Central memory CD8-positive, alpha-beta T cell (primary cell): ENCODE results near the gene SUSD4.

Experiments
- ATAC-seq: fragments of 150-1000 bp; cut with Tn5 transposase; replicated peaks from 2 replicates; pipeline ENCODE4 v1.10.0; 2022; ENCODE audit warnings: mild to moderate bottlenecking, moderate FRiP score, moderate number of reproducible peaks; ENCODE audit not compliant: poor library complexity, severe bottlenecking; ENCODE audit errors: extremely low read depth
- DNase-seq, 2 donors: peaks; one replicate each; pipeline ENCODE4 v3.0.0; 2021; ENCODE audit warnings: low spot score in 2 of 2
- H3K27ac Mint-ChIP-seq: one replicate; pipeline ENCODE4 v1.8.0; 2022; ENCODE audit warnings: low read depth, mild to moderate bottlenecking, moderate library complexity, mixed read lengths
- H3K27me3 Mint-ChIP-seq: one replicate; pipeline ENCODE4 v1.8.0; 2022; ENCODE audit warnings: mixed read lengths
- H3K36me3 Mint-ChIP-seq: one replicate; pipeline ENCODE4 v1.8.0; 2022; ENCODE audit warnings: mild to moderate bottlenecking, moderate library complexity, mixed read lengths; ENCODE audit not compliant: insufficient read depth
- H3K4me1 Mint-ChIP-seq: one replicate; pipeline ENCODE4 v1.8.0; 2022; ENCODE audit warnings: mixed read lengths
- H3K4me3 Mint-ChIP-seq: one replicate; pipeline ENCODE4 v1.8.0; 2022; ENCODE audit warnings: mild to moderate bottlenecking, moderate library complexity, mixed read lengths
- H3K9me3 Mint-ChIP-seq: one replicate; pipeline ENCODE4 v1.8.0; 2022; ENCODE audit warnings: mixed read lengths

The SUSD4 gene

DNA sequence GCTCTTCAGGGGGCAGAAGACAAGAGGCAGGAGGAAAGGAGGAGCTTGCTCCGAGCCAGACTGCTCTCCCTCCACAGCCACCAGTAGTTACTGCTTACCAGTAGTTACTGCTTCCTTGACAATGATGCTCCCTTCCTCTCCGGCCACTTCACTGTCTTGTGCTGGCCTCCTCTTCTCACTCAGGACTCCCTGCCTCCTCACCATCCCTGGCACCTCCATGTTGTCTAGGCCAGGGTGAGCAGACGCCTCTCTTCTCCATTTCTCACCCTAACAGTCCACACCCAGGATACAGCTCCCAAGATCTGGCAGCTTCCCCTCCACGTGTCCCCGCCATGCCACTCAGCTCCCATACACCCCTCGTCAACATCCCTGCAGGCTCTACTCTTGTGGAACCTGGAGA lies 138.5 kb downstream of the SUSD4 start:
- Mint-ChIP-seq H3K27me3 (peaks cover 11% of the 10 kb centered on the region), H3K4me1 (peaks cover 6% of the 10 kb centered on the region), H3K4me3 (no peak overlapping the region), H3K9me3 (no peaks in the 10 kb centered on the region), H3K27ac (no peak overlapping the region), H3K36me3 (peaks cover 3% of the 10 kb centered on the region)
- ATAC-seq (no peak), DNase-seq (no peak)

GRCh38 chr1:223225061-223225460 lies 138.9 kb downstream of the SUSD4 start:
- Mint-ChIP-seq H3K4me1 (peaks cover 2% of the 10 kb centered on the region), H3K4me3 (no peak overlapping the region), H3K27me3 (peaks cover 11% of the 10 kb centered on the region), H3K27ac (no peak overlapping the region), H3K36me3 (peaks cover 3% of the 10 kb centered on the region), H3K9me3 (no peaks in the 10 kb centered on the region)
- ATAC-seq (no peak), DNase-seq (no peak)

GRCh38 chr1:223224465-223224864 lies 139.5 kb downstream of the SUSD4 start:
- Mint-ChIP-seq H3K4me1 (no peaks in the 10 kb centered on the region), H3K4me3 (no peak overlapping the region), H3K9me3 (peaks cover 5% of the 10 kb centered on the region), H3K36me3 (peaks cover 4% of the 10 kb centered on the region), H3K27me3 (peaks cover 11% of the 10 kb centered on the region), H3K27ac (no peak overlapping the region)
- DNase-seq (no peak), ATAC-seq (no peak)

DNA sequence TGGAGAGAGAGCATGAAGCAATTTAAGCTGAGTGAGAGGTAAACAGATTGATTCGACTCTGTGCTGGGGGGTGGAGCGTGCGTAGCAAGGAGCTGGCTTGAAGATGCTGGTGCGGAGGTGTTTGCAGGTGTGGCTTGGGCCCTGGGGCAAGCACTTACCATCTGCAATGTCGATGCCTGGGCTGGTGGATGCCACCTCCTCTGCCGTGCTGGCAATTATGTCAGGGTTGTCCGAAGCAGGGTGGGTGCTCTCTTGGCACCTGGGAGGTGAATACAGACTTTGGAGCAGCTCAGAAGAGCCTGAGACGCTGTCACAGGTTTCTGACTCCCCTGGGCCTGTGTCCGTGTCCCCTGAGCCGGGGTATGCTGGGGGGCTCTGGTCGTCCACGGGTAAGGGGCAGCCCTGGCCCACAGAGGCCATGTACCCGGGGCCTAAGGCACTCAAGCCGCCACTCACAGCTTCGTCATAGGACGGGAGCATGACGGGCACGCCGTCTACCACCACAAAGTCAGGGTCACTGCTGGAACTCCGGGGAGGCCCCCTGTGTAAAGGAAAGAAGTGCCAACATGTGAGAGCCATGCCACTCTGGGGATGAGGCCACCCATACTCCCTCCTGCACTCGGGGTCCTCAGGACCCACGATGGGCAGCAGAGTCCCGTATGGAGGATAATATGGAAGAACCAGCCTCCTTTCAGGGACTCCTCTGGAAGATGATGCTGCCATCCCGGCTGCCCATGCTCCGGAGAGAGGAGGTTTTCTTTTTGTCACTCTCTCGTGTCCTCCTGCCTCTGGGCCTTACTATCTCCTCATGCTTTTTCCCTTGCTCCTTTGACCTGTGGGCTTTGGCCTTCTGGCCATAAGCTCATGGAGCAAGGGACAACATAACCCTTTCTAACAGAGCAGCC lies 140.6 kb downstream of the SUSD4 start:
- no peak overlapping the region for H3K4me3 Mint-ChIP-seq
- ATAC-seq: no peak
- no peak overlapping the region for H3K27ac Mint-ChIP-seq
- DNase-seq: no peak
- H3K9me3 Mint-ChIP-seq: peaks cover 11% of the 10 kb centered on the region
- no peaks in the 10 kb centered on the region for H3K4me1 Mint-ChIP-seq
- H3K36me3 Mint-ChIP-seq: peaks cover 4% of the 10 kb centered on the region
- H3K27me3 Mint-ChIP-seq: peaks cover 11% of the 10 kb centered on the region

DNA sequence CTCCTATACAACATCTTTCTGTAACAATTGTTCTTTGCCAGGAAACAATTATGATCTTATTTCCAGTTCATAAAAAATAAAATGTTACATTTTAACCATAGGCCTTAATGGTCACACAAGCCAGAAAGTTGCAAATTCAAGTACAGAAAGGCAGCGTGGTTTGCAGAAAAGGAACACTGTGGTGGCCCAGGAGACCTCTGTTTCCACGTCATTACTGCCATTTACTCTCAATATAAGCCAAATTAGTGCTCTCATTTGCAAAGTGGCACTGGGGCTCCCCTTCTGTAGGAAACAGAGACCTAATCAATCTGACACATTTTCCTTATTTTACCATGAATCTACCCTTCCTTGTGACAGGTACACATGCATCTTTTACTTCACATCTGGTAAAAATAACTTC lies 141.6 kb downstream of the SUSD4 start:
- H3K36me3 Mint-ChIP-seq: peaks cover 2% of the 10 kb centered on the region
- no peak overlapping the region for H3K4me3 Mint-ChIP-seq
- H3K9me3 Mint-ChIP-seq: peaks cover 16% of the 10 kb centered on the region
- DNase-seq (no peak), ATAC-seq (no peak)
- peaks cover 11% of the 10 kb centered on the region for H3K27me3 Mint-ChIP-seq
- H3K4me1 Mint-ChIP-seq: no peaks in the 10 kb centered on the region
- H3K27ac Mint-ChIP-seq: no peak overlapping the region

GRCh38 chr1:223221686-223222085 lies 142.3 kb downstream of the SUSD4 start:
- DNase-seq: no peak
- peaks cover 16% of the 10 kb centered on the region for H3K9me3 Mint-ChIP-seq
- no peak overlapping the region for H3K4me3 Mint-ChIP-seq
- no peak overlapping the region for H3K27ac Mint-ChIP-seq
- peaks cover 2% of the 10 kb centered on the region for H3K36me3 Mint-ChIP-seq
- H3K27me3 Mint-ChIP-seq: peaks cover 11% of the 10 kb centered on the region
- no peak for ATAC-seq
- H3K4me1 Mint-ChIP-seq: no peaks in the 10 kb centered on the region

DNA sequence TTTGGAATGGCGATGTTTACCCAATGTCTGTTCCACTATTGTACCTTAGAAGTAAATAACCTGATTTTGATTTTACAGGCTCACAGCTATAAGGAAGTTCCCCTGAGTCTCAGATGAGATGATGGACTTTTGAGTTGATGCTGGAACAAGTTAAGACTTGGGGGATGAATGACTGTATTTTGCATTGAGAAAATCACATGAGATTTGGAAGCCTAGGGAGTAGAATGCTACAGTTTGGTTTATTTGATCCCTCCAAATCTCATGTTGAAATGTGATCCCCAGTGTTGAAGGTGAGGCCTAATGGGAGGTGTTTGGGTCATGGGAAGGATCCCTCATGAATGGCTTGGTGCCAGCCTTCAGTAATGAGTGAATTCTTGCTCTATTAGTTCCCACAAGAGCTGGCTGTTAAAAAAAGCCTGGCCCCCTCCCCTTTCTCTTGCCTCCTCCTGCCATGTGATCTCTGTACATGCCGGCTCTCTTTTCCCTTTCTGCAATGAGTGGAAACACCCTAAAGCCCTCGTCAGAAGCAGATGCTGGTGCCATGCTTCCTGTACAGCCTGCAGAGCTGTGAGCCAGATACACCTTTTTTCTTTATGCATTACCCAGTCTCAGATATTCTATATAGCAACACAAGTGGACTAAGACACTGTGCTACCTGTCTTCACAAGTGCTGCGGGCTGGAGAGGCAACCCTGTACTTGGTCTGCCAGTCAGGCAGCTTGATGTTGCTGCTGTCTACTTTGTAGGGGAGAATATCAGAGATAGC lies 143.9 kb downstream of the SUSD4 start:
- H3K27ac Mint-ChIP-seq: no peak overlapping the region
- H3K36me3 Mint-ChIP-seq: peaks cover 2% of the 10 kb centered on the region
- no peak for ATAC-seq
- peaks cover 16% of the 10 kb centered on the region for H3K9me3 Mint-ChIP-seq
- peaks cover under 1% of the 10 kb centered on the region for H3K27me3 Mint-ChIP-seq
- DNase-seq: no peak
- no peak overlapping the region for H3K4me3 Mint-ChIP-seq
- H3K4me1 Mint-ChIP-seq: no peaks in the 10 kb centered on the region

- peaks cover 2% of the 10 kb centered on the region for H3K36me3 Mint-ChIP-seq
- ATAC-seq (no peak), DNase-seq (no peak)
- H3K9me3 Mint-ChIP-seq: peaks cover 16% of the 10 kb centered on the region
- H3K4me1 Mint-ChIP-seq: no peaks in the 10 kb centered on the region
- no peak overlapping the region for H3K27ac Mint-ChIP-seq
- H3K4me3 Mint-ChIP-seq: no peak overlapping the region
- no peaks in the 10 kb centered on the region for H3K27me3 Mint-ChIP-seq
Measured at GRCh38 chr1:223219318-223219635, 144.7 kb downstream of the SUSD4 start.

- ATAC-seq: no peak
- H3K27me3 Mint-ChIP-seq: no peaks in the 10 kb centered on the region
- H3K4me3 Mint-ChIP-seq: no peak overlapping the region
- no peaks in the 10 kb centered on the region for H3K4me1 Mint-ChIP-seq
- H3K36me3 Mint-ChIP-seq: peaks cover 2% of the 10 kb centered on the region
- no peak overlapping the region for H3K27ac Mint-ChIP-seq
- peaks cover 16% of the 10 kb centered on the region for H3K9me3 Mint-ChIP-seq
- no peak for DNase-seq
Measured at GRCh38 chr1:223217781-223218180, 146.2 kb downstream of the SUSD4 start.

DNA sequence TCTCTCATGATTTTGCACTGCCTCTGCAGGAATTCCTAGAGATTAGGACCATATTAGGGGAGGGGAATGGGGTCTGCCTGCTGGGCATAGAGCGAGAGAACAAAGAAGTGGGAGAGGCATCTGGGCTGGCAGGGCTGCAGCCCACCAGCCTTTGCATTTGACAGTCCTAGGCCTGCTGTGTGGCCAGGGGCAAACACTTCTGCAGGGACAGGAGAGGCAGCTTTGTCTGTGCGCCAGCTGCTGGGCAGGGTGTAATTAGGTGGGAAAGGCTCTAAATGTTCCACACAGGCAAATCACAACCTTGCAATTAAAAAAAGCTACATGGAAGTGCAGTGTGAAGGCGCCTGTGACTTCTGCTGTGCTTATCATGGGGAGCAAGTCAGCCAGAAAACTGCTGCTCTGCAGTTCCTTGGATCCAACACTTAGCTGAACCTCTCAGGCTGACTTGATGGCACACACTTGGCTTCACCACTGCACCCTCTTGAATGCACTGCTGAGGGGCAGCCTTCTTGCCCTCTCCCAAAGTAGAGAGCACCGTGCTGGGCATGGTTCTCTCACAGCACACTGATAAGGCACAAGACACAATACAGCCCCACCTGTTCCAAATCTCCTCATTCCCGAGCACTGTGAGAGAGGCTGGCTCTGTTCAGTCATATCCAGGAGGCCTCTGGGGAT lies 147.3 kb downstream of the SUSD4 start:
- no peak overlapping the region for H3K4me3 Mint-ChIP-seq
- H3K4me1 Mint-ChIP-seq: no peaks in the 10 kb centered on the region
- DNase-seq: no peak
- peaks cover 2% of the 10 kb centered on the region for H3K36me3 Mint-ChIP-seq
- peaks cover 16% of the 10 kb centered on the region for H3K9me3 Mint-ChIP-seq
- H3K27me3 Mint-ChIP-seq: peaks cover under 1% of the 10 kb centered on the region
- no peak for ATAC-seq
- no peak overlapping the region for H3K27ac Mint-ChIP-seq

DNA sequence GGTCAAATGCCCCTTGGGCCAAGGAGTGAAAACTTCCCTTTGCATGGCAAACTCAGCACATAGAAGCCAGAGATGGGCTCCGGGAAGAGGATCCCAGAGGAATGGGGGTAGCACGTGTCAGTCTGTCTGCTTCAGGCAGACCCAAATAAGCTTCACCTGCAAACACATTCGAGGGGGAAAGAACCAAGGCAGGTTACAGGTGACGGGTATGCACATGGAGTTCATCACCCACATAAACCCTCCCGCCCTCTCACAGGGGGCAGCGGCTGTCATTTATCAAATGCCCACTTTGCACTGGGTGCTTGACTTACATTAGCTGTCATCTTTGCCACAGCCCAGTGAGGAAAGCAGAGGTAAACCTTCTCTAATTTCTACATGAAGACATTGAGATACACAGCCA lies 147.9 kb downstream of the SUSD4 start:
- DNase-seq: no peak
- peaks cover 16% of the 10 kb centered on the region for H3K9me3 Mint-ChIP-seq
- H3K36me3 Mint-ChIP-seq: peaks cover 2% of the 10 kb centered on the region
- H3K27ac Mint-ChIP-seq: no peak overlapping the region
- ATAC-seq: no peak
- H3K4me3 Mint-ChIP-seq: no peak overlapping the region
- H3K4me1 Mint-ChIP-seq: no peaks in the 10 kb centered on the region
- peaks cover 6% of the 10 kb centered on the region for H3K27me3 Mint-ChIP-seq

GRCh38 chr1:223215026-223215425 lies 148.9 kb downstream of the SUSD4 start:
- peaks cover 2% of the 10 kb centered on the region for H3K36me3 Mint-ChIP-seq
- peaks cover 16% of the 10 kb centered on the region for H3K9me3 Mint-ChIP-seq
- peaks cover 7% of the 10 kb centered on the region for H3K27me3 Mint-ChIP-seq
- H3K27ac Mint-ChIP-seq: no peak overlapping the region
- H3K4me1 Mint-ChIP-seq: no peaks in the 10 kb centered on the region
- ATAC-seq (no peak), DNase-seq (no peak)
- no peak overlapping the region for H3K4me3 Mint-ChIP-seq
